Keratinocyte (primary cell): Measurements from ENCODE around the gene SMARCA2. TPM values are rescaled to one million over a fixed set of nuclear protein-coding genes. Genes with fewer than 3 reads are reported as not detected.

Source experiments
- DNase-seq: peaks from one replicate; pipeline ENCODE4 v3.0.0-alpha.2; 2011; ENCODE audit warnings: low read depth, missing footprints, low spot score
- FAIRE-seq: peaks from 2 replicates; lab custom pipeline; 2011; peaks lifted over from hg19 to GRCh38; lab: Jason Lieb, UNC
- H2AFZ ChIP-seq: 2 replicates; pipeline ENCODE4 v1.6.0; 2012; ENCODE audit warnings: low read length, control low read depth, inconsistent platforms; ENCODE audit not compliant: control insufficient read depth
- H3K27ac ChIP-seq: 2 replicates; pipeline ENCODE4 v1.5.1; 2011; ENCODE audit warnings: low read length; ENCODE audit not compliant: control insufficient read depth, insufficient read depth
- H3K27me3 ChIP-seq: 3 replicates; pipeline ENCODE4 v1.6.0; 2011; ENCODE audit warnings: low read length; ENCODE audit not compliant: control insufficient read depth, insufficient read depth; ENCODE audit errors: extremely low read depth
- H3K36me3 ChIP-seq, 2 experiments: 2 replicates in 1 of 2; 3 replicates in 1 of 2; pipeline ENCODE4 v1.5.1; 2011; ENCODE audit warnings: low read length in 2 of 2, mild to moderate bottlenecking in 1 of 2; ENCODE audit not compliant: control insufficient read depth in 2 of 2, insufficient read depth in 2 of 2; ENCODE audit errors: extremely low read depth in 1 of 2
- H3K4me1 ChIP-seq: 3 replicates; pipeline ENCODE4 v1.5.1; 2011; ENCODE audit warnings: low read length; ENCODE audit not compliant: control insufficient read depth, insufficient read depth; ENCODE audit errors: extremely low read depth
- H3K4me2 ChIP-seq: 3 replicates; pipeline ENCODE4 v1.6.0; 2011; ENCODE audit warnings: low read depth, low read length; ENCODE audit not compliant: control insufficient read depth, insufficient read depth; ENCODE audit errors: extremely low read depth
- H3K4me3 ChIP-seq, 3 experiments: fragments of 200-600 bp in 1 of 3; sonication (generic) in 1 of 3; 2 replicates in 2 of 3; 3 replicates in 1 of 3; pipeline ENCODE4 v1.5.1; 2011 to 2016; ENCODE audit warnings: low read length in 3 of 3, mild to moderate bottlenecking in 3 of 3, control low read depth in 2 of 3, inconsistent platforms in 1 of 3, low read depth in 1 of 3, mixed read lengths in 1 of 3, mixed run types in 1 of 3, moderate library complexity in 1 of 3; ENCODE audit not compliant: control insufficient read depth in 2 of 3, insufficient read depth in 2 of 3; ENCODE audit errors: extremely low read depth in 1 of 3
- H3K79me2 ChIP-seq: 2 replicates; pipeline ENCODE4 v1.6.0; 2012; ENCODE audit warnings: low read length; ENCODE audit not compliant: control insufficient read depth, insufficient read depth
- H3K9ac ChIP-seq: 3 replicates; pipeline ENCODE4 v1.6.0; 2011; ENCODE audit warnings: low read length; ENCODE audit not compliant: control insufficient read depth, insufficient read depth; ENCODE audit errors: extremely low read depth
- H3K9me1 ChIP-seq: 3 replicates; pipeline ENCODE4 v1.6.0; 2011; ENCODE audit warnings: low read length; ENCODE audit not compliant: control insufficient read depth, insufficient read depth; ENCODE audit errors: extremely low read depth
- H3K9me3 ChIP-seq: 2 replicates; pipeline ENCODE4 v1.5.1; 2012; ENCODE audit warnings: low read depth, low read length; ENCODE audit not compliant: control insufficient read depth
- H4K20me1 ChIP-seq: 3 replicates; pipeline ENCODE4 v1.6.0; 2011; ENCODE audit warnings: low read length; ENCODE audit not compliant: control insufficient read depth, insufficient read depth; ENCODE audit errors: extremely low read depth
- EZH2 ChIP-seq: IDR thresholded peaks from one replicate; pipeline ENCODE4 v1.6.1; 2012; ENCODE audit warnings: inconsistent platforms, mild to moderate bottlenecking, low read length, moderate library complexity
- dilution Hi-C: fragments of 300-500 bp; cut with MboI; formaldehyde crosslinking; loops from one replicate; pipeline ENCODE4 v1.7.0; 2020; ENCODE audit warnings: low sequenced_read_pairs; ENCODE audit not compliant: extremely low pct_ligation_motif_present
- polyA plus RNA-seq, 5 experiments: library from polyadenylated mRNA; depleted of rRNA in 3 of 5; stranded (reverse) in 3 of 5; stranded (forward) in 1 of 5; unstranded in 1 of 5; fragments of >200 nt; gene quantifications; 1 replicate in 1 of 5; 2 replicates in 3 of 5; 3 replicates in 1 of 5; pipeline versions ENCODE4 v1.2.1 to v1.2.3, GENCODE V29; 2011 to 2012; ENCODE audit warnings: missing spikeins in 2 of 5, low read depth in 1 of 5, low replicate concordance in 1 of 5
- TF ChIP-seq, protein P1 (sequence below), 3 experiments: IDR thresholded peaks in 1 of 3; conservative IDR thresholded peaks in 1 of 3; optimal IDR thresholded peaks in 1 of 3; 2 replicates in 2 of 3; 3 replicates in 1 of 3; pipeline versions ENCODE3 to v1.5.1; 2011; ENCODE audit warnings: low read length in 3 of 3, mild to moderate bottlenecking in 3 of 3, moderate library complexity in 2 of 3, control low read depth in 1 of 3, inconsistent platforms in 1 of 3; ENCODE audit not compliant: insufficient read depth in 2 of 3; ENCODE audit errors: extremely low read depth in 1 of 3

Gene SMARCA2
- polyA plus RNA-seq, 1 donor (not counting 4 experiments of a cell fraction or from before 2014, with no cell fraction given): 39.0 TPM

- no peak overlapping the region for H3K4me3 ChIP-seq
- H3K27me3 ChIP-seq: no peaks in the 10 kb centered on the region
- no peaks in the 10 kb centered on the region for H3K36me3 ChIP-seq
- H3K4me2 ChIP-seq: no peak overlapping the region
- no peak overlapping the region for H2AFZ ChIP-seq
- DNase-seq (no peak), FAIRE-seq (no peak)
- no peak overlapping the region for H3K9ac ChIP-seq
- H3K9me1 ChIP-seq: no peaks in the 10 kb centered on the region
- dilution Hi-C loops: no loop called here
- TF ChIP-seq, protein P1, sequence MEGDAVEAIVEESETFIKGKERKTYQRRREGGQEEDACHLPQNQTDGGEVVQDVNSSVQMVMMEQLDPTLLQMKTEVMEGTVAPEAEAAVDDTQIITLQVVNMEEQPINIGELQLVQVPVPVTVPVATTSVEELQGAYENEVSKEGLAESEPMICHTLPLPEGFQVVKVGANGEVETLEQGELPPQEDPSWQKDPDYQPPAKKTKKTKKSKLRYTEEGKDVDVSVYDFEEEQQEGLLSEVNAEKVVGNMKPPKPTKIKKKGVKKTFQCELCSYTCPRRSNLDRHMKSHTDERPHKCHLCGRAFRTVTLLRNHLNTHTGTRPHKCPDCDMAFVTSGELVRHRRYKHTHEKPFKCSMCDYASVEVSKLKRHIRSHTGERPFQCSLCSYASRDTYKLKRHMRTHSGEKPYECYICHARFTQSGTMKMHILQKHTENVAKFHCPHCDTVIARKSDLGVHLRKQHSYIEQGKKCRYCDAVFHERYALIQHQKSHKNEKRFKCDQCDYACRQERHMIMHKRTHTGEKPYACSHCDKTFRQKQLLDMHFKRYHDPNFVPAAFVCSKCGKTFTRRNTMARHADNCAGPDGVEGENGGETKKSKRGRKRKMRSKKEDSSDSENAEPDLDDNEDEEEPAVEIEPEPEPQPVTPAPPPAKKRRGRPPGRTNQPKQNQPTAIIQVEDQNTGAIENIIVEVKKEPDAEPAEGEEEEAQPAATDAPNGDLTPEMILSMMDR (optimal IDR thresholded peaks at IDR 0.05 in 1 of 3, IDR thresholded peaks at IDR 0.05 in 1 of 3, conservative IDR thresholded peaks at IDR 0.05 in 1 of 3; ENCODE audit: extremely low read depth in 1 of 3, insufficient read depth in 2 of 3, low read length in 3 of 3): no peak
- TF ChIP-seq EZH2: no peak
- no peak overlapping the region for H3K27ac ChIP-seq
- H3K9me3 ChIP-seq: no peaks in the 10 kb centered on the region
- H3K79me2 ChIP-seq: no peaks in the 10 kb centered on the region
- H4K20me1 ChIP-seq: no peaks in the 10 kb centered on the region
- H3K4me1 ChIP-seq: peaks cover 3% of the 10 kb centered on the region
Observed at GRCh38 chr9:2234371-2234893, 219.3 kb downstream of the SMARCA2 start.

- dilution Hi-C loops: no loop called here
- no peaks in the 10 kb centered on the region for H3K79me2 ChIP-seq
- DNase-seq: no peak
- no peak overlapping the region for H3K9ac ChIP-seq
- peaks cover 3% of the 10 kb centered on the region for H3K4me1 ChIP-seq
- no peaks in the 10 kb centered on the region for H4K20me1 ChIP-seq
- H3K9me1 ChIP-seq: no peaks in the 10 kb centered on the region
- no peak overlapping the region for H2AFZ ChIP-seq
- no peak overlapping the region for H3K27ac ChIP-seq
- FAIRE-seq: no peak
- TF ChIP-seq, protein P1 (optimal IDR thresholded peaks at IDR 0.05 in 1 of 3, IDR thresholded peaks at IDR 0.05 in 1 of 3, conservative IDR thresholded peaks at IDR 0.05 in 1 of 3; ENCODE audit: extremely low read depth in 1 of 3, insufficient read depth in 2 of 3, low read length in 3 of 3): no peak
- TF ChIP-seq EZH2: no peak
- H3K9me3 ChIP-seq: no peaks in the 10 kb centered on the region
- no peaks in the 10 kb centered on the region for H3K36me3 ChIP-seq
- H3K4me2 ChIP-seq: no peak overlapping the region
- no peak overlapping the region for H3K4me3 ChIP-seq
- H3K27me3 ChIP-seq: no peaks in the 10 kb centered on the region
Observed at GRCh38 chr9:2235623-2236022, 220.5 kb downstream of the SMARCA2 start.
